ENCODE data around the gene MTFR2. TPM values are rescaled to one million over a fixed set of nuclear protein-coding genes. Genes with fewer than 3 reads are reported as not detected.
A peak's percentile ranks its signal among the peaks of the same experiment; 100 is the strongest.

The MTFR2 gene
- total and polyA plus RNA-seq, 2 of the 13 experiments (the other 11 are each of a cell fraction or from before 2014, with no cell fraction given) = 6.7 to 10.7 TPM

DNA sequence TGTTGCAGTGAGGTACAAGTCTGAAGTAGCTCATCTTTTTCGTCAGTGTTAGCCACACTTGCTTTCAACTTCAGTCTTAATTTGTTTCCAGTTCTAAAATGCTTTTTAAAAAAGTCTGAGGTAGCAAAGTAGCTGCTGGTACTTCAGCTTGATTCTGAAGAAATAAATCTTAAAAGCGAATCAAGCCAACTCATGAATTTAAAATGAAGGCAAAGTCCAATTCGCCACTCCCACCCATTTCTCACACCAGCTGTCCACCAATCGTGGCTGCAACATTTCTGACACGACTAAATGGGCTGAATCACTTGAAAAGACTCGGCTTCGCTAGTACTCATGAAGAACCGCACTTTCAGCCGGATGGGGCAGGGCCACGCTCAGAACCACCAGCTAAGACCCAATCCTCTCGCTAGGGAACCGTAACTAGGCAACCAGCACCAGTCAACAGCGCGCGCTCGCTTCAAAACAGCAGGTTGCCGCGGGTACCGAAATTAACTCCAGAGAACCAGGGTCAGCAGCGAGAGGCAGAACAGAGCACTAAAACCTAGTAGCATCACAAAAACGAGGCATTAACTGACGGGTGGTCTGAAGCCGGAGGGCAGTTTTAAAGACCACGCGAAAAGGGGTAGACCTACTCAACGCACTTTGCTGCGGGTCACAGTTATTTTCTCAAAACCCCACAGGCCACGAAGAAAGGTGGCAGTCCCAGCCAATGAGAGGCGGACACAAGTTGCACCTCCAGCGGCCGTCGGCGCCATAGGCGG is 38.6 kb upstream of the MTFR2 start (continued):
- TF ChIP-seq, protein P1, sequence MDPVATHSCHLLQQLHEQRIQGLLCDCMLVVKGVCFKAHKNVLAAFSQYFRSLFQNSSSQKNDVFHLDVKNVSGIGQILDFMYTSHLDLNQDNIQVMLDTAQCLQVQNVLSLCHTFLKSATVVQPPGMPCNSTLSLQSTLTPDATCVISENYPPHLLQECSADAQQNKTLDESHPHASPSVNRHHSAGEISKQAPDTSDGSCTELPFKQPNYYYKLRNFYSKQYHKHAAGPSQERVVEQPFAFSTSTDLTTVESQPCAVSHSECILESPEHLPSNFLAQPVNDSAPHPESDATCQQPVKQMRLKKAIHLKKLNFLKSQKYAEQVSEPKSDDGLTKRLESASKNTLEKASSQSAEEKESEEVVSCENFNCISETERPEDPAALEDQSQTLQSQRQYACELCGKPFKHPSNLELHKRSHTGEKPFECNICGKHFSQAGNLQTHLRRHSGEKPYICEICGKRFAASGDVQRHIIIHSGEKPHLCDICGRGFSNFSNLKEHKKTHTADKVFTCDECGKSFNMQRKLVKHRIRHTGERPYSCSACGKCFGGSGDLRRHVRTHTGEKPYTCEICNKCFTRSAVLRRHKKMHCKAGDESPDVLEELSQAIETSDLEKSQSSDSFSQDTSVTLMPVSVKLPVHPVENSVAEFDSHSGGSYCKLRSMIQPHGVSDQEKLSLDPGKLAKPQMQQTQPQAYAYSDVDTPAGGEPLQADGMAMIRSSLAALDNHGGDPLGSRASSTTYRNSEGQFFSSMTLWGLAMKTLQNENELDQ (CRISPR knock-in tag; IDR thresholded peaks at IDR 0.05; ENCODE audit: borderline replicate concordance) = no peak
- TF ChIP-seq ARHGAP35 (CRISPR knock-in tag; IDR thresholded peaks at IDR 0.05; ENCODE audit: borderline replicate concordance) = no peak
- no peak for TF ChIP-seq SUZ12 (IDR thresholded peaks at IDR 0.05; ENCODE audit: low read depth, low read length)
- no peak for TF ChIP-seq SMAD9 (CRISPR knock-in tag; IDR thresholded peaks at IDR 0.05)
- TF ChIP-seq KDM1A (CRISPR knock-in tag; IDR thresholded peaks at IDR 0.05) = no peak
- no peak for TF ChIP-seq CEBPB (IDR thresholded peaks at IDR 0.05; ENCODE audit: borderline replicate concordance, low read depth, low read length)
- no peak for TF ChIP-seq ZNF660 (CRISPR knock-in tag; IDR thresholded peaks at IDR 0.05; ENCODE audit: borderline replicate concordance, low read depth)
- TF ChIP-seq, protein P2, sequence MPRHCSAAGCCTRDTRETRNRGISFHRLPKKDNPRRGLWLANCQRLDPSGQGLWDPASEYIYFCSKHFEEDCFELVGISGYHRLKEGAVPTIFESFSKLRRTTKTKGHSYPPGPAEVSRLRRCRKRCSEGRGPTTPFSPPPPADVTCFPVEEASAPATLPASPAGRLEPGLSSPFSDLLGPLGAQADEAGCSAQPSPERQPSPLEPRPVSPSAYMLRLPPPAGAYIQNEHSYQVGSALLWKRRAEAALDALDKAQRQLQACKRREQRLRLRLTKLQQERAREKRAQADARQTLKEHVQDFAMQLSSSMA (CRISPR knock-in tag; IDR thresholded peaks at IDR 0.05) = 0 out of 2 replicates have a peak, but pooled peaks have one; percentile 59
- TF ChIP-seq HOXA9 (CRISPR knock-in tag; IDR thresholded peaks at IDR 0.05; ENCODE audit: borderline replicate concordance) = 0 out of 2 replicates have a peak, but pooled peaks have one; percentile 14
- TF ChIP-seq, protein P3, sequence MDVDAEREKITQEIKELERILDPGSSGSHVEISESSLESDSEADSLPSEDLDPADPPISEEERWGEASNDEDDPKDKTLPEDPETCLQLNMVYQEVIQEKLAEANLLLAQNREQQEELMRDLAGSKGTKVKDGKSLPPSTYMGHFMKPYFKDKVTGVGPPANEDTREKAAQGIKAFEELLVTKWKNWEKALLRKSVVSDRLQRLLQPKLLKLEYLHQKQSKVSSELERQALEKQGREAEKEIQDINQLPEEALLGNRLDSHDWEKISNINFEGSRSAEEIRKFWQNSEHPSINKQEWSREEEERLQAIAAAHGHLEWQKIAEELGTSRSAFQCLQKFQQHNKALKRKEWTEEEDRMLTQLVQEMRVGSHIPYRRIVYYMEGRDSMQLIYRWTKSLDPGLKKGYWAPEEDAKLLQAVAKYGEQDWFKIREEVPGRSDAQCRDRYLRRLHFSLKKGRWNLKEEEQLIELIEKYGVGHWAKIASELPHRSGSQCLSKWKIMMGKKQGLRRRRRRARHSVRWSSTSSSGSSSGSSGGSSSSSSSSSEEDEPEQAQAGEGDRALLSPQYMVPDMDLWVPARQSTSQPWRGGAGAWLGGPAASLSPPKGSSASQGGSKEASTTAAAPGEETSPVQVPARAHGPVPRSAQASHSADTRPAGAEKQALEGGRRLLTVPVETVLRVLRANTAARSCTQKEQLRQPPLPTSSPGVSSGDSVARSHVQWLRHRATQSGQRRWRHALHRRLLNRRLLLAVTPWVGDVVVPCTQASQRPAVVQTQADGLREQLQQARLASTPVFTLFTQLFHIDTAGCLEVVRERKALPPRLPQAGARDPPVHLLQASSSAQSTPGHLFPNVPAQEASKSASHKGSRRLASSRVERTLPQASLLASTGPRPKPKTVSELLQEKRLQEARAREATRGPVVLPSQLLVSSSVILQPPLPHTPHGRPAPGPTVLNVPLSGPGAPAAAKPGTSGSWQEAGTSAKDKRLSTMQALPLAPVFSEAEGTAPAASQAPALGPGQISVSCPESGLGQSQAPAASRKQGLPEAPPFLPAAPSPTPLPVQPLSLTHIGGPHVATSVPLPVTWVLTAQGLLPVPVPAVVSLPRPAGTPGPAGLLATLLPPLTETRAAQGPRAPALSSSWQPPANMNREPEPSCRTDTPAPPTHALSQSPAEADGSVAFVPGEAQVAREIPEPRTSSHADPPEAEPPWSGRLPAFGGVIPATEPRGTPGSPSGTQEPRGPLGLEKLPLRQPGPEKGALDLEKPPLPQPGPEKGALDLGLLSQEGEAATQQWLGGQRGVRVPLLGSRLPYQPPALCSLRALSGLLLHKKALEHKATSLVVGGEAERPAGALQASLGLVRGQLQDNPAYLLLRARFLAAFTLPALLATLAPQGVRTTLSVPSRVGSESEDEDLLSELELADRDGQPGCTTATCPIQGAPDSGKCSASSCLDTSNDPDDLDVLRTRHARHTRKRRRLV (CRISPR knock-in tag; IDR thresholded peaks at IDR 0.05) = no peak; the same call in 1 of the 2 replicates
- TF ChIP-seq KMT2B (CRISPR knock-in tag; IDR thresholded peaks at IDR 0.05) = no peak
- TF ChIP-seq ZNF33B (CRISPR knock-in tag; IDR thresholded peaks at IDR 0.05) = no peak
- TF ChIP-seq, protein P4, sequence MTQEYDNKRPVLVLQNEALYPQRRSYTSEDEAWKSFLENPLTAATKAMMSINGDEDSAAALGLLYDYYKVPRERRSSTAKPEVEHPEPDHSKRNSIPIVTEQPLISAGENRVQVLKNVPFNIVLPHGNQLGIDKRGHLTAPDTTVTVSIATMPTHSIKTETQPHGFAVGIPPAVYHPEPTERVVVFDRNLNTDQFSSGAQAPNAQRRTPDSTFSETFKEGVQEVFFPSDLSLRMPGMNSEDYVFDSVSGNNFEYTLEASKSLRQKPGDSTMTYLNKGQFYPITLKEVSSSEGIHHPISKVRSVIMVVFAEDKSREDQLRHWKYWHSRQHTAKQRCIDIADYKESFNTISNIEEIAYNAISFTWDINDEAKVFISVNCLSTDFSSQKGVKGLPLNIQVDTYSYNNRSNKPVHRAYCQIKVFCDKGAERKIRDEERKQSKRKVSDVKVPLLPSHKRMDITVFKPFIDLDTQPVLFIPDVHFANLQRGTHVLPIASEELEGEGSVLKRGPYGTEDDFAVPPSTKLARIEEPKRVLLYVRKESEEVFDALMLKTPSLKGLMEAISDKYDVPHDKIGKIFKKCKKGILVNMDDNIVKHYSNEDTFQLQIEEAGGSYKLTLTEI (CRISPR knock-in tag; conservative IDR thresholded peaks at IDR 0.05) = no peak
- TF ChIP-seq ZFP37 (CRISPR knock-in tag; IDR thresholded peaks at IDR 0.05; ENCODE audit: borderline replicate concordance) = 0 out of 2 replicates have a peak, but pooled peaks have one; percentile 4
- no peak for TF ChIP-seq FOXP1 (IDR thresholded peaks at IDR 0.05)
- no peak for TF ChIP-seq FOXP1 (CRISPR knock-in tag; IDR thresholded peaks at IDR 0.05)
- TF ChIP-seq MIER3 (CRISPR knock-in tag; IDR thresholded peaks at IDR 0.05; ENCODE audit: borderline replicate concordance) = no peak; the same call in 1 of the 2 replicates
- TF ChIP-seq, protein P5, sequence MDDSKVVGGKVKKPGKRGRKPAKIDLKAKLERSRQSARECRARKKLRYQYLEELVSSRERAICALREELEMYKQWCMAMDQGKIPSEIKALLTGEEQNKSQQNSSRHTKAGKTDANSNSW (CRISPR knock-in tag; IDR thresholded peaks at IDR 0.05; ENCODE audit: borderline replicate concordance) = no peak
- 0 out of 2 replicates have a peak, but pooled peaks have one; percentile 15 for TF ChIP-seq TGIF2 (CRISPR knock-in tag; IDR thresholded peaks at IDR 0.05)

Data from HepG2 (cell line).